ENCODE results near the gene LRIG1.

DNA sequence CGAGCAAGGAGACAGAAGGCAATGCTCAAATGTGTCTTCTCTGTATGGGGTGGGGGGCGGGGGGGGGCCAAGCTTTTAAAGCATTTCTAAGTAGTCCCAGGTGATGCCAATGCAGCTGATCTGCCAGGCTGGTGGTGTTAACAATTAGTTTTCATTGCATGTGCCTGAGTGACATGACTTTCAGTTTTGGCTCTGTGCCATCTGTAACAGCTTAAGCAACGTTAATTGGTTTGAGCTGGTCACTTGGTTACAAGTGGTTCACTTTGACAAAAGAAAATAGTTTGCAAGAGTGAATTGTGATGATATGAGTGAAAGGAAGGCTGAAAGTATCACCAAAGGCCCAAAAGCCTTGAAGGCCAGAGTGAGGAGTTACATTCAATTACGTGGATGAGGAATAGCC lies 26.4 kb upstream of the LRIG1 start:
- TF ChIP-seq, protein P1, sequence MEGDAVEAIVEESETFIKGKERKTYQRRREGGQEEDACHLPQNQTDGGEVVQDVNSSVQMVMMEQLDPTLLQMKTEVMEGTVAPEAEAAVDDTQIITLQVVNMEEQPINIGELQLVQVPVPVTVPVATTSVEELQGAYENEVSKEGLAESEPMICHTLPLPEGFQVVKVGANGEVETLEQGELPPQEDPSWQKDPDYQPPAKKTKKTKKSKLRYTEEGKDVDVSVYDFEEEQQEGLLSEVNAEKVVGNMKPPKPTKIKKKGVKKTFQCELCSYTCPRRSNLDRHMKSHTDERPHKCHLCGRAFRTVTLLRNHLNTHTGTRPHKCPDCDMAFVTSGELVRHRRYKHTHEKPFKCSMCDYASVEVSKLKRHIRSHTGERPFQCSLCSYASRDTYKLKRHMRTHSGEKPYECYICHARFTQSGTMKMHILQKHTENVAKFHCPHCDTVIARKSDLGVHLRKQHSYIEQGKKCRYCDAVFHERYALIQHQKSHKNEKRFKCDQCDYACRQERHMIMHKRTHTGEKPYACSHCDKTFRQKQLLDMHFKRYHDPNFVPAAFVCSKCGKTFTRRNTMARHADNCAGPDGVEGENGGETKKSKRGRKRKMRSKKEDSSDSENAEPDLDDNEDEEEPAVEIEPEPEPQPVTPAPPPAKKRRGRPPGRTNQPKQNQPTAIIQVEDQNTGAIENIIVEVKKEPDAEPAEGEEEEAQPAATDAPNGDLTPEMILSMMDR (IDR thresholded peaks at IDR 0.05) = no peak
- TF ChIP-seq EZH2phosphoT487 (IDR thresholded peaks at IDR 0.05) (no peak), EZH2 (IDR thresholded peaks at IDR 0.05) (no peak)

All from neural progenitor cell (in vitro differentiated cells).